ENCODE results near the gene PEX3. TPM values are rescaled to one million over a fixed set of nuclear protein-coding genes. Genes with fewer than 3 reads are reported as not detected.
"Not testable (repeated sequence)": the region's sequence is repeated elsewhere in the genome, so short reads cannot be mapped to it uniquely, and the experiment has no call there.

The PEX3 gene
- total RNA-seq, 1 donor from 2014 or later = 15.4 TPM

GRCh38 chr6:143447865-143448264 is 2.7 kb upstream of the PEX3 start:
- not testable (repeated sequence) for DNase-seq (ENCODE audit: low spot score)

DNA sequence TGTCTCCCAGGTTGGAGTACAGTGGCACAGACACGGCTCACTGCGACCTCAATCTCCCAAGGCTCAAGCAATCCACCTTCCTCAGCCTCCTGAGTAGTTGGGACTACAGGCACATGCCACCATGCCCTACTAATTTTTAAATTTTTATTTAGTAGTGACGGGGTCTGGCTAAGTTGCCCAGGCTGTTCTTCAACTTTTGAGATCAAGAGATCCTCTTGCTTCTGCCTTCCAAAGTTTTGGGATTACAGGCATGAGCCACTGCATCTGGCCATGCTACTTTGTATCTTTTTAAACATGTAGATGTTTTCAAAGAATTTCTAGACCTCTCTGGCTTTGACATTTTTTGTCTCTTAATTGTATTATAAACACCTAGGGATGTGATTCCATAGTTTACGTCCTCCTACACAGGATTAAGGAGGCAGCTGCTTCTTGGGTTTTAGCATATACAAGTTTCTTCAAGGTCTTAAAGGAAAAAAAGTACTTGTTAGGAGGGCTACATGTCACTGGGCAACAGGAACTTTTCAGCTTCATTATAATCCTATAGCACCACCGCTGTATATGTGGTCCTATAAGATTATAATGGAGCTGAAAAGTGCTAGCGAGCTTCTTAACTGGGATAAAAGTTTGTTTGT is 1.4 kb upstream of the PEX3 start:
- DNase-seq (ENCODE audit: low spot score) = no peak

GRCh38 chr6:143449714-143450452 is 722 bp upstream of the PEX3 start:
- no peak for DNase-seq (ENCODE audit: low spot score)

GRCh38 chr6:143451531-143451930 is 926 bp downstream of the PEX3 start:
- no peak for DNase-seq (ENCODE audit: low spot score)

DNA sequence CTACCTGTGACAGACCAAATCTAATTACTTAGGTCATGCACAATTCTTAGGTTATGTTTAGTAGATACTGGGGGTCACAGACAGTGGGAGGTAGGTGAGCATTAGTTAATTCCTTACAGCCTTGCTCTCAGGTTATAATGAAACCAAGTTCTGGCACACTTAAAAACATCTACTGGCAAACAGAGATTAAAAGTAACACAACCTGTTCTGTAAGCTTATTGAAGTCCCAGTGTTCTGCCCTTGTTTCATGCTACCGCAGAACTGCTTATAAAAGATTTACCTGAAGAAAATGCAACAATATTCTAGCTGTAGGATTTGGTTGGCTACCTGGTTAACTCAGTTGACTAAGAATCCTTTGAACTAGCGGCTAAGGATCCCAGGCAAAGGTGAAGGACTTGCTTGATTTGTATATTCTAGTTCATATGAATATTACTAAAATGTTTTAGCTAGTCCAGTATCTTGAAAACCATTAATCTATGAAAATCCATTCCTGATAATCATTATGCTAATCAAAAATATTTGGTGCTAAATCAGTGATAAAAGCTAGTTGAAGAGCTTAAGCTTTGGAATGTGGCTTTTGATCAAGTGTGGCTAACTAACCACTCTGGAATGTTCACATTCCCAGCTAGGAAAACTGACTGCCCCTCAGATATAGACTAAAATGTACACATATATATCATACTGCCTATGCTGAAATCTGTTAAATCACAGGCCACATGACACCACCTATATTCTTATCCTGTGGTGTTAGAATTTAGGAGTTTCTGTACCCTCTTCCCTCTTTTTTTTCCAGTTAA is 7.2 kb downstream of the PEX3 start:
- DNase-seq (ENCODE audit: low spot score) = no peak

DNA sequence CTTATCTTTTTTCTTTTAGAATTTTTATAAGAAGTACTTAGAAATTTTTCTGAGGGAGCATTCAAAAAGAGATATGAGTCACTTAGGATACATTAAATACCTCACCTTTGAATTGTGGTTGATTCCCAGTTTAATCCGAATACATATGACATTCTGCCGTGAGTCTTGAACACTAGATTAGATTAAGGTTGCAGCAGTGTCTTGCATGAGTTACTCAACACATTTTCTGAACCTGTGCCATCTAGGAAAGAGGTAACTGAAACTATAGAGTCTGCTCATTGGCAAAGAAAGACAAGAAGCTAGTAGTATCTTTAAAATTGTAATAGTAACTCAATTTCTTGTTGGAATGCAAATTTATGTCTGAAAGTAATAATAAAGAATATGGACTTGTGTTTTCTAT is 14.9 kb downstream of the PEX3 start:
- DNase-seq (ENCODE audit: low spot score) = no peak

- no peak for DNase-seq (ENCODE audit: low spot score)
Measured at GRCh38 chr6:143468026-143468425, 17.4 kb downstream of the PEX3 start.

GRCh38 chr6:143468823-143469222 is 18.2 kb downstream of the PEX3 start:
- DNase-seq (ENCODE audit: low spot score) = not testable (repeated sequence)

- DNase-seq (ENCODE audit: low spot score) = no peak
Measured at GRCh38 chr6:143471822-143472221, 21.2 kb downstream of the PEX3 start.

- no peak for DNase-seq (ENCODE audit: low spot score)
Measured at GRCh38 chr6:143476545-143476944, 25.9 kb downstream of the PEX3 start.

DNA sequence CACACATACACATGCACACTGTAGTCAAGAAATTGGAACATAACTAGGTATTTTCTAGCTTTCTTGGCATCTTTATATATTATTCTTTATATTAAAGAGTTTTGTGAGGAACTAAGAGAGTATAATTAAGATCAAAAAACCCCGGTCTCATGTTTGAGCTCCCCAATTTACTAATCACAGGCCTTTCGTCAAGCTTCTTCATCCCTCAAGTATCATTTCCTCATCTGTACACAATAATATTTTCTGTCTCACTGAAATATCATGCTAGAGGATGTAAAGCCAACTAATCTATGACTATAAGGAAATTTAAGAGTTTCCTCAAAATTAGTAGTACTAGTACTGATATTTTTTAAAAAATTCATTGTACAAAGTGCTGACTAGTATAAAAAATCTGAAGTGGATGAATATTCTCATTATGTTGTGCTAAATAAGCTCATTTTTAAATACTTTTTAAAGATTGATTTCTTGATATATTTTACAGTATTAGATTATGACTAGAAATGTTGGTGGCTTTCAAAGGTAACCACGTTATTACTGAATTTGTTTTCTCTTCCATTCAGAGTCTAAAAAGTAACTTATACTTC is 28.0 kb downstream of the PEX3 start:
- DNase-seq (ENCODE audit: low spot score) = no peak

DNA sequence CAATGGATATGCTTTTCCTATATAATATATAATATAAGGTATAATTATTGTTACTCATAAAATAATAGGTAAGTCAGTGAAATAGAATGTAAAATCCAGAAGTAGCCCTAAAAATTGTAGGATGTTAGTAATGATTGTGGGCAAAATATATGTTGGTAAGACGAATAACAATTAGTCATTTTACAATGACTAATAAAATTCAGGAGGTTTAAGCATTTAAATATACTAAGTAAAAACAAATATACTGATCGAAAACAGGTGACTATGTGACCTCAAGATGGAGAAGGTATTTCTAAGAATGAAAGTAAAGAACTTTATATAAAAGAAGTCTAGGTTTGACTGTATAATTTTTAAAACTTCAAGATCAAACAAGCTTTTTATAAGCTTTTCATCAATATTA is 32.0 kb downstream of the PEX3 start:
- DNase-seq (ENCODE audit: low spot score) = no peak

DNA sequence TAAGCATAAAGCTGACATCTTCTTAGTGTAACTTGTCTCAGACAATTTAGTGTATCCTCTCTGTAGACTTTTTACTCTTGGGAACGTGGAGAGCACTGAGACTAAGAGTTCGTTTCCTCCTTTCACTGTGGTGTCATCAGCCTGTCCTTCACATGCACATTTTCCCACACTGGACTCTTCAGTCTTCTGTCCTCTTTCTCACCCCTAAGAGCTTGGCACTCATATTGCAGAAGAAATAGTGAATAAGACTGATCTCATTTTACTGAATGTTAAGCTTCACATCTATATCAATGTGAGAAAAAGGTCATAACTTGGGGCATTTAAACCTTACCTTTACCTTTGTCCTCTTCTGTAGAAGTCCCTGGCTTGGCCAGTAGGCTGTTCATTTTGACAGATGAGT is 35.4 kb downstream of the PEX3 start:
- no peak for DNase-seq (ENCODE audit: low spot score)

GRCh38 chr6:143486752-143487151 is 36.1 kb downstream of the PEX3 start:
- no peak for DNase-seq (ENCODE audit: low spot score)

GRCh38 chr6:143490244-143490643 is 39.6 kb downstream of the PEX3 start:
- DNase-seq (ENCODE audit: low spot score) = no peak

DNA sequence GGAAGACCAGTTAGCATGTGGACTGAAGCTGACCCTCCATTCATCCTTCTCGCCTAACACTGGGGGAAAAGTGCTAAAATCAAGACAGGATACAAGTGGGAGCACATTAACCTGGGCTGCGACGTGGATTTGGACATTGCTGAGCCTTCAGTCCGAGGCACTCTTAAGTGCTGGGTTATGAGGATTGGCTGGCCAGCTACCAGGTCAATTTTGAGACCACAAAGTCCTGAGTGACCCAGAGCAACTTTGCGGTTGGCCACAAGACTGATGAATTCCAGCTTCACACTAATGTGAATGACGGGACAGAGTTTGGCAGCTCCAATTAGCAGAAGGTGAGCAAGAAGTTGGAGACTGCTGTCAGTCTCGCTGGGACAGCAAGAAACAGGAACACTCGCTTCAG is 40.2 kb downstream of the PEX3 start:
- DNase-seq (ENCODE audit: low spot score) = no peak

DNA sequence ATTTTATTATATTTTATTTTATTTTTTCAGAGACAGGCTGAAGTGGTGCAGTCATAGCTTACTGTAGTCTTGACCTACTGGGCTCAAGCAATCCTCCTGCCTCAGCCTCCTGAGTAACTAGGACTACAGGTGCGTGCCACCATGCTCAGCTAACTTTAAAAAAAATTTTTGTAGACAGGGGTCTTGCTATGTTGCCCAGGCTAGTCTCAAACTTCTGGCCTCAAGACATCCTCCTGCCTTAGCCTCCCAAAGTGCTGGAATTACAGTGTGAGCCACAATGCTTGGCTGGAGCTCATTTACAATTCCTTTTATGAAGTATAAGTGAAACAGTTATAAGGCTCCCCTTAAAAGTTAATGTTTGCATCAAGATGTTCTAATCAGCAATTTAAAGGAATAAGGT is 46.4 kb downstream of the PEX3 start:
- DNase-seq (ENCODE audit: low spot score) = no peak

GRCh38 chr6:143498428-143498827 is 47.8 kb downstream of the PEX3 start:
- no peak for DNase-seq (ENCODE audit: low spot score)

DNA sequence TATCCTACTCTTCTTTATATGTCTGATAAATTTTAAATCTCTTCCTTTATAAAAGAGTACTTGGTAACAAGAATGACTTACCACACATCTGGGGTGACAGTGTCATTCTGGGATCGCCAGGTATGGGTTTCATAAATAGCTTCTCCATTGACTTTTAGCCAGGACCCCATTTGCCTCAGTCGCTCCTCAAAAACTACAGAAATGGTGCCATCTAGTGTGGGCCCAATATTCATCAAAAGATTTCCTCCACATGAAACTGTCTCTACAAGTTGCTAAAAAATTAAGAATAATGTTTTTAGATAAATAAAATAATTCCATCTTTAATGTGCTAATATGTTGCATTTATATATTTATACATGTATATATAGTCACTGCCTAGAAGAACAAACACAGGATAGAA is 51.2 kb downstream of the PEX3 start:
- no peak for DNase-seq (ENCODE audit: low spot score)

GRCh38 chr6:143504369-143504768 is 53.8 kb downstream of the PEX3 start:
- DNase-seq (ENCODE audit: low spot score) = no peak

DNA sequence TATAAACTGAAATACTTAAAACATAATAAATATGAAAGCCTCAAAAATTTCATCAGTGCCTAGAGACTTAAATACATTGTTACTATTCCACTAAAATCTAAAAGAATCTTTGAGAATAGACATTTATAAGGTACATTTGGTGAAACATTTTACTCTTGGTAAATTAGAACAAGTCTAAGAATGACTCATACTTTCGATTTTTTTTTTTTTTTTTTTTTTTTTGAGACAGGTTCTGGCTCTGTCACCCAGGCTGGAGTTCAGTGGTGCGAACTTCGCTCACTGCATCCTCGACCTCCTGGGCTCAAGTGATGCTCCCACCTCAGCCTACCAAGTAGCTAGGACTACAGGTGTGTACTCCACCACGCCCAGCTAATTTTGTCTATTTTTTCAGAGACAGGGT is 54.5 kb downstream of the PEX3 start:
- DNase-seq (ENCODE audit: low spot score) = no peak

GRCh38 chr6:143505537-143505936 is 54.9 kb downstream of the PEX3 start:
- DNase-seq (ENCODE audit: low spot score) = no peak

Measured in mesenteric fat pad (tissue), 1 donor.